ENCODE results near the gene MYO16.

The MYO16 gene

GRCh38 chr13:108669381-108669780, 40.0 kb downstream of the MYO16 start:
- Histone ChIP-seq H3K9me3 (ENCODE audit: severe bottlenecking) (no peaks in the 10 kb centered on the region), H3K36me3 (ENCODE audit: low read depth) (no peaks in the 10 kb centered on the region), H3K27ac (ENCODE audit: poor library complexity, severe bottlenecking) (no peak overlapping the region), H3K4me3 (ENCODE audit: severe bottlenecking) (no peak overlapping the region), H3K4me1 (ENCODE audit: insufficient read depth, poor library complexity, severe bottlenecking) (no peaks in the 10 kb centered on the region), H3K27me3 (ENCODE audit: insufficient read depth, poor library complexity, severe bottlenecking) (no peaks in the 10 kb centered on the region)
- ATAC-seq (ENCODE audit: low read depth) (no peak), DNase-seq (ENCODE audit: low spot score) (no peak)
- TF ChIP-seq CTCF (IDR thresholded peaks at IDR 0.05; ENCODE audit: poor library complexity, severe bottlenecking) = no peak

- ATAC-seq (ENCODE audit: low read depth) (no peak), DNase-seq (ENCODE audit: low spot score) (no peak)
- Histone ChIP-seq H3K4me1 (ENCODE audit: insufficient read depth, poor library complexity, severe bottlenecking) (no peaks in the 10 kb centered on the region), H3K27ac (ENCODE audit: poor library complexity, severe bottlenecking) (no peak overlapping the region), H3K27me3 (ENCODE audit: insufficient read depth, poor library complexity, severe bottlenecking) (peaks cover 12% of the 10 kb centered on the region), H3K9me3 (ENCODE audit: severe bottlenecking) (no peaks in the 10 kb centered on the region), H3K4me3 (ENCODE audit: severe bottlenecking) (no peak overlapping the region), H3K36me3 (ENCODE audit: low read depth) (no peaks in the 10 kb centered on the region)
- TF ChIP-seq CTCF (IDR thresholded peaks at IDR 0.05; ENCODE audit: poor library complexity, severe bottlenecking) = no peak
Observed at GRCh38 chr13:108674346-108674745, 44.9 kb downstream of the MYO16 start.

GRCh38 chr13:108674771-108675170, 45.4 kb downstream of the MYO16 start:
- TF ChIP-seq CTCF (IDR thresholded peaks at IDR 0.05; ENCODE audit: poor library complexity, severe bottlenecking) = no peak
- no peak for ATAC-seq (ENCODE audit: low read depth)
- Histone ChIP-seq H3K27ac (ENCODE audit: poor library complexity, severe bottlenecking) (no peak overlapping the region), H3K4me1 (ENCODE audit: insufficient read depth, poor library complexity, severe bottlenecking) (no peaks in the 10 kb centered on the region), H3K9me3 (ENCODE audit: severe bottlenecking) (no peaks in the 10 kb centered on the region), H3K27me3 (ENCODE audit: insufficient read depth, poor library complexity, severe bottlenecking) (peaks cover 12% of the 10 kb centered on the region), H3K4me3 (ENCODE audit: severe bottlenecking) (no peak overlapping the region), H3K36me3 (ENCODE audit: low read depth) (no peaks in the 10 kb centered on the region)
- DNase-seq (ENCODE audit: low spot score) = no peak

GRCh38 chr13:108676620-108677019, 47.2 kb downstream of the MYO16 start:
- no peaks in the 10 kb centered on the region for H3K4me1 ChIP-seq (ENCODE audit: insufficient read depth, poor library complexity, severe bottlenecking)
- DNase-seq (ENCODE audit: low spot score) (no peak), ATAC-seq (ENCODE audit: low read depth) (no peak)
- H3K27ac ChIP-seq (ENCODE audit: poor library complexity, severe bottlenecking) = no peak overlapping the region
- TF ChIP-seq CTCF (IDR thresholded peaks at IDR 0.05; ENCODE audit: poor library complexity, severe bottlenecking) = no peak
- peaks cover 12% of the 10 kb centered on the region for H3K27me3 ChIP-seq (ENCODE audit: insufficient read depth, poor library complexity, severe bottlenecking)
- H3K9me3 ChIP-seq (ENCODE audit: severe bottlenecking) = no peaks in the 10 kb centered on the region
- H3K36me3 ChIP-seq (ENCODE audit: low read depth) = no peaks in the 10 kb centered on the region
- H3K4me3 ChIP-seq (ENCODE audit: severe bottlenecking) = no peak overlapping the region

GRCh38 chr13:108677806-108678205, 48.4 kb downstream of the MYO16 start:
- no peak for TF ChIP-seq CTCF (IDR thresholded peaks at IDR 0.05; ENCODE audit: poor library complexity, severe bottlenecking)
- ATAC-seq (ENCODE audit: low read depth) (no peak), DNase-seq (ENCODE audit: low spot score) (no peak)
- Histone ChIP-seq H3K4me1 (ENCODE audit: insufficient read depth, poor library complexity, severe bottlenecking) (no peaks in the 10 kb centered on the region), H3K9me3 (ENCODE audit: severe bottlenecking) (no peaks in the 10 kb centered on the region), H3K4me3 (ENCODE audit: severe bottlenecking) (no peak overlapping the region), H3K36me3 (ENCODE audit: low read depth) (no peaks in the 10 kb centered on the region), H3K27me3 (ENCODE audit: insufficient read depth, poor library complexity, severe bottlenecking) (peaks cover 12% of the 10 kb centered on the region), H3K27ac (ENCODE audit: poor library complexity, severe bottlenecking) (no peak overlapping the region)
